Measurements from ENCODE around the gene ARL5C.

ARL5C gene

GRCh38 chr17:39167476-39167875, 1.5 kb upstream of the ARL5C start:
- no peak for DNase-seq (ENCODE audit: low read depth, low spot score)

- DNase-seq (ENCODE audit: low read depth, low spot score): no peak
Observed at GRCh38 chr17:39166437-39167335, 725 bp upstream of the ARL5C start.

- DNase-seq (ENCODE audit: low read depth, low spot score): no peak
Observed at GRCh38 chr17:39165178-39165840, 652 bp downstream of the ARL5C start.

GRCh38 chr17:39164675-39165143, 1.3 kb downstream of the ARL5C start:
- DNase-seq (ENCODE audit: low read depth, low spot score): peak; percentile 63

- DNase-seq (ENCODE audit: low read depth, low spot score): no peak
Observed at GRCh38 chr17:39161962-39162361, 4.0 kb downstream of the ARL5C start.

GRCh38 chr17:39158623-39159022, 7.3 kb downstream of the ARL5C start:
- DNase-seq (ENCODE audit: low read depth, low spot score): no peak

- no peak for DNase-seq (ENCODE audit: low read depth, low spot score)
Observed at GRCh38 chr17:39156491-39156890, 9.5 kb downstream of the ARL5C start.

- DNase-seq (ENCODE audit: low read depth, low spot score): no peak
Observed at GRCh38 chr17:39155654-39156053, 10.3 kb downstream of the ARL5C start.

- peak; percentile 85 for DNase-seq (ENCODE audit: low read depth, low spot score)
Observed at GRCh38 chr17:39153599-39154051, 12.3 kb downstream of the ARL5C start.

GRCh38 chr17:39151943-39152818, 13.8 kb downstream of the ARL5C start:
- no peak for DNase-seq (ENCODE audit: low read depth, low spot score)

- DNase-seq (ENCODE audit: low read depth, low spot score): no peak
Observed at GRCh38 chr17:39151150-39151942, 14.6 kb downstream of the ARL5C start, which contains the start of gene PLXDC1. Gene PLXDC1 (minus strand): TSS chr17:39151637. CDS start chr17:39151437, 200 bp downstream.

- DNase-seq (ENCODE audit: low read depth, low spot score): no peak
Observed at GRCh38 chr17:39150795-39151149, 15.2 kb downstream of the ARL5C start.

- no peak for DNase-seq (ENCODE audit: low read depth, low spot score)
Observed at GRCh38 chr17:39150104-39150634, 15.8 kb downstream of the ARL5C start.

GRCh38 chr17:39147221-39148185, 18.5 kb downstream of the ARL5C start:
- DNase-seq (ENCODE audit: low read depth, low spot score): no peak

- DNase-seq (ENCODE audit: low read depth, low spot score): no peak
Observed at GRCh38 chr17:39146273-39146672, 19.7 kb downstream of the ARL5C start.

- no peak for DNase-seq (ENCODE audit: low read depth, low spot score)
Observed at GRCh38 chr17:39145143-39145542, 20.8 kb downstream of the ARL5C start.

- no peak for DNase-seq (ENCODE audit: low read depth, low spot score)
Observed at GRCh38 chr17:39144416-39144840, 21.5 kb downstream of the ARL5C start.

- no peak for DNase-seq (ENCODE audit: low read depth, low spot score)
Observed at GRCh38 chr17:39143552-39144093, 22.3 kb downstream of the ARL5C start.
